GM15510 (cell line): ENCODE results near the gene BCLAF3.

Experiments used
- POLR2A ChIP-seq: IDR thresholded peaks from 3 replicates; pipeline ENCODE4 v1.6.1; 2011; ENCODE audit warnings: borderline replicate concordance; ENCODE audit not compliant: insufficient read length; ENCODE audit errors: extremely low read depth

BCLAF3 gene

DNA sequence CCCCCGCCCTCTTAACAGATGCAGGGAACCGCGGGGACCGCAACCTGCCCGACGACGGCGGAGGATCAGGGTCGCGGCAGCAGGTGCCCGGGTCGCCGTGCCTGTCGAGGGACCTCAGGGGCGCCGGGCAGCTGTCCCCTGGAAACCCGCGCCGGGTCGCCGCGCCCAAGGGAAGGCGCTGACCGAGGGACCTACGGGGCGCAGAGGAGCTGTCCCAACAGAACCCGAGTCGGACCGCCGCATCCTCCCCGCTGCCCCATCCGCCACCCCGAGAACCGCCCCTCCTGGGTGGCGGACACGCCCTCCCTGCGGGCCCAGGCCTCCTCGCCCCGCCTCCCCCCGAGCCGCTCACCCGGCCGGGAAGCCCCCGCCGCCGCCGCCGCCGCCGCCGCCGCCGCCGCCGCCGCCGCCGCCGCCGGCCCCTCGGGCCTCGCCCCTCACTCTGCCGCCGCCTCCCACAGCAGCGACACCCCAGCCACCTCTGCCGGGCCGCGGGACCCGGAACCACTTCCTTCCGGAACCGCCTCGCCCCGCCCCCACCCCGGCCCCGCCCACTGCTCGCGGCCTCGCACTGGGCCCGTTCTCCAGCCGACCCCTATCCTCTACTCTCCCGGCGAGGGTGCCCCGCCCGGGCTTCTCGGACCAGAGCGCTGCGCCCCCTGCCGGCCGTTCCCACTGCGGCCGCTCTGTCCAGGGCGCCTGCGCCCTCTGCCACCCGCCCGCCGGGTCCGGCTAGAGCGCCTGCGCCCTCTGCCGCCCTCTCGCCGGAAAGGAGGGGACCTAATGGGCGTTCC lies at the start of gene BCLAF3:
Gene BCLAF3 (minus strand): TSS at position 506 of the 794 bp plus-strand sequence. CDS start 20,797 bp downstream, outside the sequence.
- TF ChIP-seq POLR2A, result peak; percentile 16

- no peak for TF ChIP-seq POLR2A
These were observed 48.1 kb upstream of the BCLAF3 start for GRCh38 chrX:20038966-20039365.

- no peak for TF ChIP-seq POLR2A
These were observed 46.3 kb upstream of the BCLAF3 start for GRCh38 chrX:20037186-20037585.

GRCh38 chrX:20032201-20032600 lies 41.3 kb upstream of the BCLAF3 start:
- TF ChIP-seq POLR2A, result no peak

DNA sequence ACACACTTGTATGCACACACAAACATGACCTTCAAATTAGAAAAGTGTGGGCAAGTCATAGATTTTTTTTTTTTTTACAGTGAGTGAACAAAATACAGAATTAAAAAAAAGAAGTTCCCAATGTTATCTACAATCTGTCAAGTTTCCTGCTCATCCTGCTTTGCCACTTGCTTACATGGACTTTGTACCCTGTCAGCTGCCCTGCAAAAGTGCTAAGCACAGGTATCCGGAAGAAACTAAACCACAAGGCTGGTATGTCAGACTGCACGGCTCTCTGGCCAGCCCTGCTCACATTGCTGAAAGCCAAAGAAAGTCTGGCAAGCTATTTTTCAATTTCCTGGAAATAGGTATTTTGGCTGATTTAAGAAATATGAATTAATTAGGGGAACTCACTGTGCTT lies 38.9 kb upstream of the BCLAF3 start:
- TF ChIP-seq POLR2A, result no peak

DNA sequence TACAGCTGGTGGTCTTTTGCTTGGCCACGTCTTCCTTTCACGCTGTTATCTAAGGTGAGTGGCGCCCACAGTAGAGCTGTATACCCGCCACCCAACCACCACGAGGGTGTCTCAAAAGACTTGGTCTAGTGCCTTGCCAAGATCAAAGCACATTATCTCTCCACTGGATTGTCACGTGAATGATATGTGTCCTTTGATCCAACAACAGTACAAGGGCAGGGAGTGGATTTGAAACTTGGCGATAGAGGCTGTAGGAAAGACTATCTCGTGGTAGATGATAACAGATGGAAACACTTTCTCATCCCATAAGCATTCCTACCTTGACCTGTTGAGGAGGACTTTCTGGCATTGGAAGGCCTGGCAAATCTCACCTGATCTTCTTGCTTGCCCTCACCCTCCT lies 37.7 kb upstream of the BCLAF3 start:
- TF ChIP-seq POLR2A, result no peak

GRCh38 chrX:20026278-20026677 lies 35.4 kb upstream of the BCLAF3 start:
- no peak for TF ChIP-seq POLR2A

DNA sequence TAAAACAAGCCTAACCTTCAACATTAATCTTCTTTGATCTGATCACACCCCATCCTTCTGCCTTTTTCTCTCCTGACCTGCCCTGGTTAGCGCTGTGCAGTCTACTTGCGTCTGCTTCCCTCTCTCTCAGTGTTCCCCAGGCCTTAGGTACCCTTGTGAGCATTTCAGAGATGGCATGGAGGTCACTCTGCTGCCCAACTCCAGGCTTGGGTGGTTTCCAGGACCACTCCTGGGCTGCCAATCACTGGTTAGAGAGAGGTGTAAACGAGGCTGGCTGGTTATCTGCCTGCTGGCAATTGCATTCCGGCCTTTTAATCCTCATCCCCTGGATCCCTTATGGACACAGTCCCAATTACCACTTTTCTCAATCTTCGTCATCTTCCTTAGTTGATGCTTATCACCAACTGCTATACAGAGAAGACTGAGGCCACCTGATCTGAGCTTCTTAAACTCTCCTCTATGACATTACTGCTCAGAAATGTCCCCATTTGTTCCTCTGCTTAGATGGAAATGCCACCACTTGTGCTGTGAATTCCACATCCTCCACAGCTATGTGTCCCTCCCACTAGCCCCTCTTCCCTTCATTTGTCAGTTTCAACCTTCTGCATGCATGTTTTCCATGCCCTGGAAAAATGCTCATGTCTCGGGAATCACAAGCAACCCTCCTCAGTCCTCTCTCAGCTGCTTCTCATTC lies 29.0 kb upstream of the BCLAF3 start:
- no peak for TF ChIP-seq POLR2A

DNA sequence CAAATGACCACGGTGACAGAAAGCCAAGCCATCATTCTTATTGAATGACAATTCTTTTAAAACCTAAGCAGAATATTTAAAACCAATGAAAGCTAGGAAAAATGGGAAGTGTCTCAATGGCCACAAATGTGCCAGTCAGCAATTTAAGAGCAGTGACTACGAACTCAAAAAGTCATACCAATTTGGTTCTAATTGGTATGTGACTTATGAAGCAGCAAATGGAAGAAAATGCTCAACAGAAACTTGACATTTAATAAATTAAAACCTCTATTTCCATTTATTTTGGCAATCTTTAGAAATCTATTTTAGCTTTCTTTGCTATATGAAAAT lies 25.7 kb upstream of the BCLAF3 start:
- no peak for TF ChIP-seq POLR2A

- no peak for TF ChIP-seq POLR2A
These were observed 25.2 kb upstream of the BCLAF3 start for GRCh38 chrX:20015945-20016615.

DNA sequence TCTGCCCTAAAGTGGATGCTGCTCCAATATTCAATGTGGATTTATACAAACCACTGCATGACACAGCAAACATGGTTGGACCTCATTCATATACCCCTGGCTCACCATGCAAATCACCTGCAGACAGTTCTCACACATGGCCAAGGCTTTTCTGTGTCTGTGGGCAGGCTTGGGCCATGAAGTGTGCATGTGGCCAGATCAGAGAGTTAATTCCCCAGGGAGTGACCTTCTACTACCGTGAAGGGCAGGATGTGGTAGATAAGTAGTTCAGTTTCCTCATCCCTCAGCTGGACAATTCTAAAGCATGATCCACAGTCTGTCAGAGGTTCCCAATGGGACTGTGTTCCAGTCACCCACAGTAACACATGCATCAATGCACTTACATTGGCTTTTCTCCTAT lies 24.6 kb upstream of the BCLAF3 start:
- no peak for TF ChIP-seq POLR2A

- no peak for TF ChIP-seq POLR2A
These were observed 20.7 kb upstream of the BCLAF3 start for GRCh38 chrX:20011608-20012007.

GRCh38 chrX:20007962-20008622 lies 17.2 kb upstream of the BCLAF3 start:
- TF ChIP-seq POLR2A, result no peak

- no peak for TF ChIP-seq POLR2A
These were observed 15.0 kb upstream of the BCLAF3 start for GRCh38 chrX:20005883-20006282.

DNA sequence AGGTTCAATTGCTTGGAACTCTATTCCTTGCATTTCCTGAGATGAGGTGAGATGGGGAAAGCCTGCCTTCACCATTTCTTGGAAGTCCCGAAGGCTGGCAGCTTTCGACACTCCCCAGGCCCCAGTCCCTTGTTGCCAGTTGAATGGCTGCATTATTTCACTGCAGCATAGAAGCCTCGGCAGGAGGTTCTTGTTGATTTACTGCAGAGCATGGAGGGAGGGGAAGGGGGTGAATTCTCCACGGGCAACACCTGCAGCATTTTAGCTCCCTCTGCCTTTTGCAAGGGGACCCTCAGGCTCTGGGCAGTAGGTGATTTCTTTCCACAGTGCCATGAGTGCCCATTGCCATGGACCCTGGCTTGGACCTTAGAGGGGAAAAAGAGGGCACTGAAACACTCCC lies 10.7 kb upstream of the BCLAF3 start:
- TF ChIP-seq POLR2A, result no peak

- TF ChIP-seq POLR2A, result no peak
These were observed 473 bp upstream of the BCLAF3 start for GRCh38 chrX:19991350-19991718.

DNA sequence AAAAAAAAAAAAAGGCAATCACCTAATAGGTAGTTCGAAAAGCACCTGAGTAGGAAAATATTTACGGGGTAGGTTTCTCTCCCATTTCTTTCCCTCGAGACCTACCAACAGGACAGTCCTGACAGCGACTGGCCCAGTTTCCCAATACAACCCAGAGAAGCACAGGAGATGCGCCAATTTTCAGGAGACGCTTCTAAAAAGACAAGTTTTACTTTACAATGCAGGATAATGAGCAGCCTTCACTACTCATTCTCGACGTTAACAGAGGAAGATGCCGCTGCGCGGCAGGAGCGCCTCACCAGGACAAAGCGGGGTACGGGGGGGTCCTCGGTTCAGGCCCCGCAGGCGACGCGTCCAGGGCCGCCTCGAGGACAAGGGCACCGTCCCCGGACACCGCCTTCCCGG lies 708 bp downstream of the BCLAF3 start:
- no peak for TF ChIP-seq POLR2A
